PC-9 (cell line): Measurements from ENCODE around the gene TIMM13.

ENCODE experiments used
- EZH2 ChIP-seq: fragments of 200-600 bp; sonication (generic); IDR thresholded peaks from 2 replicates; pipeline ENCODE4 v1.8.0; 2017; ENCODE audit warnings: antibody characterized with exemption, low read depth
- TF ChIP-seq, protein P1 (sequence below): fragments of 200-600 bp; sonication (generic); conservative IDR thresholded peaks from 2 replicates; pipeline ENCODE4 v1.6.1; 2017; ENCODE audit warnings: mixed run types, antibody characterized with exemption, mild to moderate bottlenecking, moderate library complexity

DNA sequence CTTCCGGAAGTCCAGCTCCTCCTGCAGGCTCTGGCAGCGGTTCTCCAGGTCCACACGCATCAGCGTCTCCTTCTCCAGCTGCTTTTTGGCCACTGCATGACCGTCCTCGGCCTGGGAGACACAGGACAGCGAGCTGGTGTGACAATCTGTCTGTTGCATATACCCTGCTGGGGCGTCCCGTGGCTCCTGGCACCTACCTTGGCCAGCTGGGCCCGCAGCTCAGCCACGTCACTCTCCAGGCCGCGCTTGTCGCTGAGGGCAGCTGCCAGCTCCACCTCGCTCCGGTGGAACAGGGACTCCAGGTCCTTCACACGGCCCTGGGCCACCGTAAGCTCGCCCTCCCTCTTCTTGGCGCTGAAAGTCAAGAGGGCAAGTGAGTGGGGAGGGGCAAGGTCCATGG, 10.8 kb upstream of the TIMM13 start:
- no peak for TF ChIP-seq EZH2
- TF ChIP-seq, protein P1, sequence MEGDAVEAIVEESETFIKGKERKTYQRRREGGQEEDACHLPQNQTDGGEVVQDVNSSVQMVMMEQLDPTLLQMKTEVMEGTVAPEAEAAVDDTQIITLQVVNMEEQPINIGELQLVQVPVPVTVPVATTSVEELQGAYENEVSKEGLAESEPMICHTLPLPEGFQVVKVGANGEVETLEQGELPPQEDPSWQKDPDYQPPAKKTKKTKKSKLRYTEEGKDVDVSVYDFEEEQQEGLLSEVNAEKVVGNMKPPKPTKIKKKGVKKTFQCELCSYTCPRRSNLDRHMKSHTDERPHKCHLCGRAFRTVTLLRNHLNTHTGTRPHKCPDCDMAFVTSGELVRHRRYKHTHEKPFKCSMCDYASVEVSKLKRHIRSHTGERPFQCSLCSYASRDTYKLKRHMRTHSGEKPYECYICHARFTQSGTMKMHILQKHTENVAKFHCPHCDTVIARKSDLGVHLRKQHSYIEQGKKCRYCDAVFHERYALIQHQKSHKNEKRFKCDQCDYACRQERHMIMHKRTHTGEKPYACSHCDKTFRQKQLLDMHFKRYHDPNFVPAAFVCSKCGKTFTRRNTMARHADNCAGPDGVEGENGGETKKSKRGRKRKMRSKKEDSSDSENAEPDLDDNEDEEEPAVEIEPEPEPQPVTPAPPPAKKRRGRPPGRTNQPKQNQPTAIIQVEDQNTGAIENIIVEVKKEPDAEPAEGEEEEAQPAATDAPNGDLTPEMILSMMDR: no peak
